Skeletal muscle cell (primary cell): ENCODE measurements around the gene SATB1.
A peak's percentile ranks its signal among the peaks of the same experiment; 100 is the strongest.
"Not testable (repeated sequence)": the region's sequence is repeated elsewhere in the genome, so short reads cannot be mapped to it uniquely, and the experiment has no call there.

Experiments used
- DNase-seq: peaks from one replicate; pipeline ENCODE4 v3.0.0-alpha.2; 2010; ENCODE audit warnings: low read depth
- H3K4me3 ChIP-seq: 2 replicates; pipeline ENCODE4 v1.5.1; 2011; ENCODE audit warnings: low read depth, mild to moderate bottlenecking, control low read depth, low read length, moderate library complexity

The SATB1 gene

GRCh38 chr3:18424729-18425640 is at the start of gene SATB1:
Gene SATB1, minus strand, starts transcription at chr3:18425339. Its CDS starts 4,372 bp downstream, at chr3:18420967.
- peak within 1 kb of the TSS; percentile 82 for H3K4me3 ChIP-seq
- no peak for DNase-seq

GRCh38 chr3:18474202-18474601 is 49.1 kb upstream of the SATB1 start:
- no peak for DNase-seq
- H3K4me3 ChIP-seq: no peak overlapping the region

GRCh38 chr3:18469775-18470174 is 44.6 kb upstream of the SATB1 start:
- no peak for DNase-seq
- H3K4me3 ChIP-seq: no peak overlapping the region

GRCh38 chr3:18466136-18466535 is 41.0 kb upstream of the SATB1 start:
- H3K4me3 ChIP-seq: no peak overlapping the region
- no peak for DNase-seq

- no peak overlapping the region for H3K4me3 ChIP-seq
- no peak for DNase-seq
Observed at GRCh38 chr3:18454766-18455165, 29.6 kb upstream of the SATB1 start.

- DNase-seq, H3K4me3 ChIP-seq: not testable (repeated sequence)
Observed at GRCh38 chr3:18449618-18450017, 24.5 kb upstream of the SATB1 start.

- H3K4me3 ChIP-seq: no peak overlapping the region
- DNase-seq: no peak
Observed at GRCh38 chr3:18447720-18448119, 22.6 kb upstream of the SATB1 start.

GRCh38 chr3:18446149-18446825 is 21.1 kb upstream of the SATB1 start:
- H3K4me3 ChIP-seq: no peak overlapping the region
- DNase-seq: no peak

GRCh38 chr3:18445401-18446148 is 20.4 kb upstream of the SATB1 start:
- DNase-seq: no peak

GRCh38 chr3:18444595-18445400 is 19.7 kb upstream of the SATB1 start:
- no peak for DNase-seq
- H3K4me3 ChIP-seq: peak overlapping the region; percentile 47

More at GRCh38 chr3:18445401-18446148, 20.4 kb upstream of the SATB1 start:
- H3K4me3 ChIP-seq: peak overlapping the region; percentile 35

GRCh38 chr3:18443665-18444594 is 18.8 kb upstream of the SATB1 start:
- H3K4me3 ChIP-seq: peak overlapping the region; percentile 47
- DNase-seq: no peak

- no peak for DNase-seq
Observed at GRCh38 chr3:18442756-18443664, 17.9 kb upstream of the SATB1 start.

GRCh38 chr3:18441551-18441950 is 16.4 kb upstream of the SATB1 start:
- no peak for DNase-seq
- H3K4me3 ChIP-seq: no peak overlapping the region

More at GRCh38 chr3:18442756-18443664, 17.9 kb upstream of the SATB1 start:
- H3K4me3 ChIP-seq: no peak overlapping the region

GRCh38 chr3:18440066-18440722 is 15.1 kb upstream of the SATB1 start:
- no peak for DNase-seq

GRCh38 chr3:18439281-18439680 is 14.1 kb upstream of the SATB1 start:
- no peak overlapping the region for H3K4me3 ChIP-seq
- no peak for DNase-seq

More at GRCh38 chr3:18440066-18440722, 15.1 kb upstream of the SATB1 start:
- no peak overlapping the region for H3K4me3 ChIP-seq

- H3K4me3 ChIP-seq: no peak overlapping the region
- DNase-seq: no peak
Observed at GRCh38 chr3:18438586-18438985, 13.4 kb upstream of the SATB1 start.

- no peak for DNase-seq
- H3K4me3 ChIP-seq: no peak overlapping the region
Observed at GRCh38 chr3:18436213-18436612, 11.1 kb upstream of the SATB1 start.
